Vagina (tissue), 2 donors: Measurements from ENCODE around the gene SHISAL2A. TPM values are rescaled to one million over a fixed set of nuclear protein-coding genes. Genes with fewer than 3 reads are reported as not detected.

Experiments
- DNase-seq, 2 donors: peaks; one replicate each; pipeline ENCODE4 v3.0.0-alpha.2; 2017; ENCODE audit errors: extremely low spot score in 2 of 2
- H3K27ac ChIP-seq: fragments of 200-600 bp; sonication (generic); one replicate; pipeline ENCODE4 v1.5.1; 2019
- H3K27me3 ChIP-seq: fragments of 200-600 bp; sonication (generic); one replicate; pipeline ENCODE4 v1.5.1; 2019
- H3K36me3 ChIP-seq, 2 donors: fragments of 200-600 bp; sonication (generic); one replicate each; pipeline ENCODE4 v1.5.1; 2017 to 2019
- H3K4me1 ChIP-seq: fragments of 200-600 bp; sonication (generic); one replicate; pipeline ENCODE4 v1.5.1; 2019
- H3K4me3 ChIP-seq, 2 donors: fragments of 200-600 bp; sonication (generic); 1 replicate in 1 of 2; 2 replicates in 1 of 2; pipeline ENCODE4 v1.5.1; 2016 to 2019
- H3K9me3 ChIP-seq: fragments of 200-600 bp; sonication (generic); one replicate; pipeline ENCODE4 v1.5.1; 2019
- POLR2A ChIP-seq, 2 donors: fragments of 450-650 bp; IDR thresholded peaks; one replicate each; pipeline ENCODE4 v1.6.1; 2017; ENCODE audit warnings: antibody characterized with exemption in 2 of 2, mild to moderate bottlenecking in 2 of 2, moderate library complexity in 2 of 2
- POLR2AphosphoS5 ChIP-seq, 2 donors: sonication (generic); formaldehyde crosslinking; IDR thresholded peaks; one replicate each; pipeline ENCODE4 v1.9.0; 2017; ENCODE audit warnings: antibody characterized with exemption in 2 of 2, mild to moderate bottlenecking in 2 of 2, low read depth in 1 of 2; ENCODE audit not compliant: insufficient read depth in 1 of 2
- intact Hi-C: fragments of 100-400 bp; cut with DNase I; formaldehyde crosslinking; loops from one replicate; pipeline ENCODE4 v1.15.1; 2023
- total RNA-seq: library from RNA; depleted of rRNA; stranded (reverse); fragments of >200 nt; gene quantifications from one replicate; pipeline ENCODE4 v1.2.3, GENCODE V29; 2016
- TF ChIP-seq, protein P1 (sequence below), 3 experiments: fragments of 450-650 bp in 2 of 3; fragments of 200-600 bp in 1 of 3; sonication (generic) in 1 of 3; IDR thresholded peaks; one replicate each; pipeline ENCODE4 v1.5.1; 2017 to 2019; ENCODE audit warnings: antibody characterized with exemption in 3 of 3, mild to moderate bottlenecking in 2 of 3, moderate library complexity in 2 of 3

SHISAL2A gene
- total RNA-seq, 1 donor from 2014 or later = 3.2 TPM

DNA sequence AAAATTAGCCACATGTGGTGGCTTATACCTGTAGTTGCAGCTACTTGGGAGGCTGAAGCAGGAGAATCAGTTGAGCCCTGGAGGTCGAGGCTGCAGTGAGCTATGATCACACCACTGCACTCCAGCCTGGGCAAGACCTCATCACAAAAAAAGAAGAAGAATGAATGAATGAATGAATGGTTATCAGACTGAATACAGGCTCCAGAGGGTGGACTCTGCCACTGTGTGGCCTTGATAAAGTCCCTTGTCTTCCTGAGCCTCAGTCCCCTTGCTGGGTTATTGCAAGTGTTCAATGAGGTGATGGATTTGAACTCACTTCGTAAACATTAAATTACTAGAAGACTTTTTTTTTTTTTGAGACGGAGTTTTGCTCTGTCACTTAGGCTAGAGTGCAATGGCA, 24.7 kb downstream of the SHISAL2A start:
- Histone ChIP-seq H3K27me3 (no peaks in the 10 kb centered on the region), H3K36me3 (no peaks in the 10 kb centered on the region), H3K4me1 (no peaks in the 10 kb centered on the region), H3K27ac (no peak overlapping the region), H3K9me3 (no peaks in the 10 kb centered on the region), H3K4me3 (no peak overlapping the region)
- TF ChIP-seq, protein P1, sequence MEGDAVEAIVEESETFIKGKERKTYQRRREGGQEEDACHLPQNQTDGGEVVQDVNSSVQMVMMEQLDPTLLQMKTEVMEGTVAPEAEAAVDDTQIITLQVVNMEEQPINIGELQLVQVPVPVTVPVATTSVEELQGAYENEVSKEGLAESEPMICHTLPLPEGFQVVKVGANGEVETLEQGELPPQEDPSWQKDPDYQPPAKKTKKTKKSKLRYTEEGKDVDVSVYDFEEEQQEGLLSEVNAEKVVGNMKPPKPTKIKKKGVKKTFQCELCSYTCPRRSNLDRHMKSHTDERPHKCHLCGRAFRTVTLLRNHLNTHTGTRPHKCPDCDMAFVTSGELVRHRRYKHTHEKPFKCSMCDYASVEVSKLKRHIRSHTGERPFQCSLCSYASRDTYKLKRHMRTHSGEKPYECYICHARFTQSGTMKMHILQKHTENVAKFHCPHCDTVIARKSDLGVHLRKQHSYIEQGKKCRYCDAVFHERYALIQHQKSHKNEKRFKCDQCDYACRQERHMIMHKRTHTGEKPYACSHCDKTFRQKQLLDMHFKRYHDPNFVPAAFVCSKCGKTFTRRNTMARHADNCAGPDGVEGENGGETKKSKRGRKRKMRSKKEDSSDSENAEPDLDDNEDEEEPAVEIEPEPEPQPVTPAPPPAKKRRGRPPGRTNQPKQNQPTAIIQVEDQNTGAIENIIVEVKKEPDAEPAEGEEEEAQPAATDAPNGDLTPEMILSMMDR (IDR thresholded peaks at IDR 0.05) = no peak
- TF ChIP-seq POLR2A (IDR thresholded peaks at IDR 0.05) (no peak), POLR2AphosphoS5 (IDR thresholded peaks at IDR 0.05; ENCODE audit: insufficient read depth in 1 of 2, low read depth in 1 of 2) (no peak)
- DNase-seq = no peak
- intact Hi-C loops = no loop called here

DNA sequence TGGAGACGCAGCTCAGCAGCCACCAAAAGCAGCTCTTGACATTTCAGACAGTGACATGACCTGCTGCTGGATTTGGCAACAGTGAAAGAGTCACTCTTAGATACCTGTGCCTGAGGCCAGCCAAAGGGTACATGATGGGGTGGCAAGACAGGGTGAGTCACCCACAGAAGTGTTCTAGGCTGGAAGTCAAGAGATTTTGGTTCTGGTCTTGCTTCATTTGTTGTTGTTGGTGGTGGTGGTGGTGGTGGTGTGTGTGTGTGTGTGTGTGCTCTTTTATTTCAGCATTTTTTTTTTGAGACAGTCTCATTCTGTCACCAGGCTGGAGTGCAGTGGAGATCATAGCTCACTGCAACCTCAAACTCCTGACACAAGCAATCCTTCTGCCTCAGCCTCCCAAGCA, 25.8 kb downstream of the SHISAL2A start:
- intact Hi-C loops = no loop called here
- no peak for DNase-seq
- Histone ChIP-seq H3K36me3 (no peaks in the 10 kb centered on the region), H3K27ac (no peak overlapping the region), H3K4me3 (no peak overlapping the region), H3K27me3 (no peaks in the 10 kb centered on the region), H3K9me3 (no peaks in the 10 kb centered on the region), H3K4me1 (no peaks in the 10 kb centered on the region)
- TF ChIP-seq POLR2A (IDR thresholded peaks at IDR 0.05) (no peak), POLR2AphosphoS5 (IDR thresholded peaks at IDR 0.05; ENCODE audit: insufficient read depth in 1 of 2, low read depth in 1 of 2) (no peak)
- TF ChIP-seq, protein P1 (IDR thresholded peaks at IDR 0.05) = no peak

DNA sequence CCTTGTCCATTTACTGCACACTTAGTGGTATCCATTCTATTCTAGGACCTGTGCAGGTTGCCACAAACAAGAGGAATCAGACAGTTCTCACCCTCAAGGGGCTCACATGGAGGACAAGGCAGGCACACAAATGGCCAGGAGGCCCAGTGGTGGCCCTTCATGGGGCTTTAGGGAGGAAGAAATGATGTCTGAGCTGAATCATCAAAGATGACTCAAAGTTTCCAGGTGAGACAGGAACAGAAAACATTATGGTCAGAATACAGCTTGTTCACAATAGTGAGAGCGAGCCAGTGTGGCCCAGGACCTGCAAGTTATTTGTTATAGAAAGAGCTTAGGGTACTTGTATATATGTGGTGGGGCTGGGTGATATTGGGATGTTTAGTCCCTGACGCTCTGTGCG, 26.4 kb downstream of the SHISAL2A start:
- Histone ChIP-seq H3K4me1 (no peaks in the 10 kb centered on the region), H3K27me3 (no peaks in the 10 kb centered on the region), H3K4me3 (no peak overlapping the region), H3K9me3 (no peaks in the 10 kb centered on the region), H3K36me3 (no peaks in the 10 kb centered on the region), H3K27ac (no peak overlapping the region)
- intact Hi-C loops = no loop called here
- no peak for DNase-seq
- no peak for TF ChIP-seq POLR2AphosphoS5 (IDR thresholded peaks at IDR 0.05; ENCODE audit: insufficient read depth in 1 of 2, low read depth in 1 of 2)
- TF ChIP-seq POLR2A (IDR thresholded peaks at IDR 0.05) = no peak
- TF ChIP-seq, protein P1 (IDR thresholded peaks at IDR 0.05) = no peak

DNA sequence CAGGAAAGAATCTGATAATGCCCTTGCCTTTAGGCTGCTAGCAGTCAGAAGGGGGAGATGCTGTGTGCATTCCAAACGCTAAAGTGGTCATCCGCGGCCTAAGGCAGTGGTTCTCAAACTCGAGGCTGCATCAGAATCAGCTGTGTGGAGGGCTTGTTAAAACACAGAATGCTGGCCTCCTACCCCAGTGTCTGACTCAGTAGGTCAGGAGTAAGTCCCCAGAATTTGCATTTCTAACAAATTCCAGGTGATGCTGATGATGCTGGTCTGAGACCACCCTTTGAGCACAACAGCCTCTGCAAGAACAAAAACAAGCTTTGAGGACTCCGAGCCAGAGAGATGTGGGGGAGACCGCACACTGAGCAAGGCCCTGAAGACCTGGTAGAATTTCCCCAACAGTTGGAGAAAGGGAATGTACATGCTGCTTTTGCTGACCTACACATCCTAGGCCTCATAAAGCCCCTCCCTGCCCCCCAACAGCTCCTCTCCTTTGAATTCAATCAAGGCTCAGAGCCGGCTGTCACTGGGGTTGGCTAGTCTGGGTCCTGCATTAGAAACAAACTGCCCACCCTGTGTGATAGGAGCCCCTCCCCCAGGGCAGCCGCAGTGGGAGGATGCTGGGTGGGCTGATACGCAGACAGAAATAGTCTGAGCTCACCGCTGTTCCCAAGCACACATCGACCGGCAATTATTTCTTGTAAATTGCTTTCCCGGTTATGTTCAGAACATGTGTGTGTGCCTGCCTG, 27.1 kb downstream of the SHISAL2A start:
- DNase-seq = no peak
- TF ChIP-seq POLR2A (IDR thresholded peaks at IDR 0.05) (no peak), POLR2AphosphoS5 (IDR thresholded peaks at IDR 0.05; ENCODE audit: insufficient read depth in 1 of 2, low read depth in 1 of 2) (no peak)
- TF ChIP-seq, protein P1 (IDR thresholded peaks at IDR 0.05) = no peak
- intact Hi-C loops = no loop called here
- peaks cover under 1% of the 10 kb centered on the region for H3K4me1 ChIP-seq
- H3K36me3 ChIP-seq = no peaks in the 10 kb centered on the region
- no peak overlapping the region for H3K4me3 ChIP-seq
- H3K27ac ChIP-seq = no peak overlapping the region
- no peaks in the 10 kb centered on the region for H3K27me3 ChIP-seq
- H3K9me3 ChIP-seq = no peaks in the 10 kb centered on the region

DNA sequence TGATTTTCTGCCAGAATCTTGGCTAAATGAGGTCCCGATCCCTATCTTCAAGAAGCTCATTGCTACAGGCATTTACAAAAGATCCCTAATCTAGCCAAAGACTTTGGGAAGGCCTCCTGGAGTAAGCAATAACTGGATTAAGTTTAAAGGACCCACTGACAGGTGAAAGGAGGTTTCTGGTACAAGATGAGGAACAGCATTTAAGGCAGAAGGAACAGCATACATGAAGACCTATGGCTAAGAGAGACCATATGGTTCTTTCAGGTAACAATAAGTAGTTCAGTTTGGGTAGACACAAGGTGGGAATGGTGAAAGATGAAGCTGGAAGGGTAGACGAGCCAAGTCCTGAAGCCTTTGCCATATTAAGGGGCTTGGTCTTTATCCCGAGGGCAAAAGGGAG, 27.8 kb downstream of the SHISAL2A start:
- TF ChIP-seq POLR2AphosphoS5 (IDR thresholded peaks at IDR 0.05; ENCODE audit: insufficient read depth in 1 of 2, low read depth in 1 of 2) (no peak), POLR2A (IDR thresholded peaks at IDR 0.05) (no peak)
- TF ChIP-seq, protein P1 (IDR thresholded peaks at IDR 0.05) = no peak
- DNase-seq = no peak
- peaks cover 8% of the 10 kb centered on the region for H3K4me1 ChIP-seq
- no peaks in the 10 kb centered on the region for H3K9me3 ChIP-seq
- no peak overlapping the region for H3K27ac ChIP-seq
- no peaks in the 10 kb centered on the region for H3K27me3 ChIP-seq
- H3K4me3 ChIP-seq = no peak overlapping the region
- intact Hi-C loops = no loop called here
- no peaks in the 10 kb centered on the region for H3K36me3 ChIP-seq
